ENCODE results near the gene TPRG1.

DNA sequence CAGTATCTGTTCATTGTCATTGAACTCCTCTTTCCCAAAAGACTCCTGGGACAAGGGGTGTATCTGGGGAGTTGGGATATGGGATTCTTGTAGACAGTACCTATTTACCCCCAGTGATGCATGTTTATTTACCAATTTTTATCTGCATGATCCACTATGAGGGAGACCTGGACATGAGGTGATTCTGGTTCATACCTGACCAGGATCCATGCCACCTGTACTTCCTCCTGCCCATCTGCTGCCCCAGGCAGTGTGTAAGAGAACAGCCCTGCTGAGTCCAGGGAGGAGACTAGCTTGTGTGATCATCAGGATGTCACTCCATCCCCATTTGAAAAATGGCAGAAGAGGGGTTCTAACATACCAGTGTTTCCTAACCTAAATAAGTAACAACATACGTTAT is 3.1 kb upstream of the TPRG1 start:
- TF ChIP-seq GATA2 (IDR thresholded peaks at IDR 0.05; ENCODE audit: low read depth, low read length) (no peak), GATA3 (IDR thresholded peaks at IDR 0.05; ENCODE audit: low read depth, low read length) (no peak)

All from SH-SY5Y (cell line).